Activated naive CD4-positive, alpha-beta T cell treated with anti-CD3 and anti-CD28 coated beads, Interleukin-2, amount 10 ng/mL, durations not matched to agents 5 hours and 36 hours (primary cell): Measurements from ENCODE around the gene BMP6. TPM values are rescaled to one million over a fixed set of nuclear protein-coding genes. Genes with fewer than 3 reads are reported as not detected.

Experiments
- total RNA-seq, 2 experiments: library from RNA; stranded (reverse); gene quantifications; one replicate each; pipeline ENCODE4 v1.2.3, GENCODE V29; 2021

Gene BMP6
- total RNA-seq: not detected

GRCh38 chr6:7725849-7726415 is at the start of gene BMP6:
TSS of gene BMP6 (plus strand) at chr6:7726099. CDS start at chr6:7726956, 857 bp downstream.

GRCh38 chr6:7910654-7911344 is 184.9 kb downstream of the BMP6 start, which contains the start of gene TXNDC5:
TSS of gene TXNDC5 (minus strand) at chr6:7910788. CDS start at chr6:7910776, 12 bp downstream.

Other genes starting within 250 kb of the BMP6 start
- under 1 TPM; 0.15 to 0.19 TPM for gene DSP, start 184.4 kb upstream of the BMP6 start, total RNA-seq
- 10 to 100 TPM; 15.1 to 16.3 TPM for gene SNRNP48, start 135.9 kb upstream of the BMP6 start, total RNA-seq
- gene TXNDC5, start 184.7 kb downstream of the BMP6 start, total RNA-seq: 10 to 100 TPM; 34.5 to 37.3 TPM